Amniotic stem cell (primary cell): ENCODE results near the gene GRN.
A peak's percentile ranks its signal among the peaks of the same experiment; 100 is the strongest.
"Not testable (repeated sequence)": the region's sequence is repeated elsewhere in the genome, so short reads cannot be mapped to it uniquely, and the experiment has no call there.

Experiments
- DNase-seq: peaks from one replicate; lab custom pipeline; 2025; lab: John Stamatoyannopoulos, UW

GRN gene

DNA sequence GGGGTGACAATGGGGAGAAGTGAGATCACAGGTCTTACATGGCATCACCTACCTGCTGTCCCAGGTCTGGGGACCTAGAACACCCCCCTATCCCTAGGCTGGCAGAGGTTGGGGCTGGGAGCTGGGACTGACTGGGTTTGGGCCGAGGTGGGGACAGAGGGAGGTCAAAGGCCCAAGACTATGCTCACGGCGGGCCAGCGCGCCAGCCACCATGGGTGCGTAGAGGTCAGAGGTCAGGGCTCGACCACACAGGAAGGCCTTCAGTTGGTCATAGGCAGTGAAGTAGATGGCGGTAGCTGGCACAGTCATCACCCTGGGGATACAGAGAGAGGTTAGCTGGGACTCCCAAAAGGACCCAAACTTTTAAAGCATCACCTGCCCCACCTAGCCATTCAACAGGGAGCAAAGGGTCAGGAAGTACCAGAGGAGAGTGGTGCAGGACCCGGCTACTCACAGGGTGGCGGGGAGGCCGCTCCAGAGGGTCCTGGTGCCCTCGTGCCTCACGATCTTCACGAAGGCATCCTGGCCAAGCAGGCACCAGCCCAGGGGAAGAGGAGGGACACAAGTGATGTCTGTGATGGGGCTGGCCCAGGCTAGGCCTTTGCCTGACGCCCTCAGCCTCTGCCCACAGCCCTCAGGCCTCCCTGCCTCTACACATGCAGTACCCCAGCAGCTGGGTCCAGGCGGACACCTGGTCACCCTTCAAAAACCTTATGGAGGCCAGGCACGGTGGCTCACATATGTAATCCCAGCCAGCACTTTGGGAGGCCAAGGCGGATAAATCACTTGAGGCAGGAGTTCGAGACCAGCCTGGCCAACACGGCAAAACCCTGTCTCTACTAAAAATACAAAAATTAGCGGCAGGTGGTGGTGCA is 23.6 kb upstream of the GRN start:
- DNase-seq, result no peak

DNA sequence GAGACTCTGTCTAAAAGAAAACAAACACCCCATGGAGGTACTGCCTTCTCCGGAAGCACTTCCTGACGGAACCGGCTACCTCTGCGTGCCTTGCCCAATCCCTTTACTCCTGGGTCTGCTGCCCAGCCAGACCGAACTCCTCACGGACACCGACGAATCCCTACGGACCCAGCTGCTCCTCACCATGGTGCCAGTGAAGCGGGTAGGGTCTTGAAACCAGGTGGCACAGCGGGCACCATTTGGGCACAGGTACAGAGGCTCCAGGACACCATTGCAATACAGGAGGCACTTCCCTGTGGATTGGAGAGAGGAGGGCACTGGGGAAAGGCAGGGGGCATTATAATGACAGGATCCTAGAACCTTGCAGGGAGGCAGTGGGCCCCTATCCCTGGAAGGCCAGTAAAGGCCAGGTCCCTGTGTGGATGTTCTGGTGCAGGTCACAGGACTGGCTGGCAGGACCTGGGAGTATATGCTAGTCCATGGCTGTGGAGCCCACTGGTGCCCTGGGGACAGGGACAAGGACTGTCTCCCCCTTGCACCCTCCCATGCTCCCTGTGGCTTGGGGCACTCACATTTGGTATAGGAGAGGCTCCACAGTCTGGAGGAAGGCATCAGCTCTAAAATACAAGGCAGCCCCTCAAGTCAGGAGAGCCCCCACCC is 22.7 kb upstream of the GRN start:
- DNase-seq, result no peak

DNA sequence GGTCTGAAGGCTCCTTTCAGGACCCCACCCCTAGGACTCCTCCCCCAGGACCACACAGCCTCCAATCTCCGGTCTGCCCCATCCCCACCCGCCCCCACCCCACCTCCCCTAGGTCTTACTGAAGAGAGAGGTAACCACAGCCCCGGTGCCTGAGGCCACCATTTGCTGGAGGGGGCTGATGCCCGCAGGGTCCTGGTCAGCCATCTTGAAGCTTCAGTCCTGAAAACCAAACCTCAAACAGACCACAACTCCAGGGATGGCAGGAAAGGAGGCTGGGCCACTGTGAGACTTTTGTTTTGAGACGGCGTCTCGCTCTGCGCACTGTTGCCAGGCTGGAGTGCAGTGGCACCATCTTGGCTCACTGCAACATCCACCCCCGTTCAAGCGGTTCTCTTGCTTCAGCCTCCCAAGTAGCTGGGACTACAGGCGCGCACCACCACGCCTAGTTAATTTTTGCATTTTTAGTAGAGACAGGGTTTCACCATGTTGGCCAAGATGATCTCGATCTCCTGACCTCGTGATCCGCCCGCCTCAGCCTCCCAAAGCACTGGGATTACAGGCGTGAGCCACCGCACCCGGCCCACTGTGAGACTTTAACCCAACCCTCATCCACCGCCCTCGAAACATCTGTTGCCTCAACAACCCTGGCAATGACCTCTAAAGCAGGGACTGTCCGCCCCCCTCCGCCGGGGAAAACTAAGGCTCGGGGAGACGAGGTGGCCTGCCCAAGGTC is 21.6 kb upstream of the GRN start:
- DNase-seq, result no peak

DNA sequence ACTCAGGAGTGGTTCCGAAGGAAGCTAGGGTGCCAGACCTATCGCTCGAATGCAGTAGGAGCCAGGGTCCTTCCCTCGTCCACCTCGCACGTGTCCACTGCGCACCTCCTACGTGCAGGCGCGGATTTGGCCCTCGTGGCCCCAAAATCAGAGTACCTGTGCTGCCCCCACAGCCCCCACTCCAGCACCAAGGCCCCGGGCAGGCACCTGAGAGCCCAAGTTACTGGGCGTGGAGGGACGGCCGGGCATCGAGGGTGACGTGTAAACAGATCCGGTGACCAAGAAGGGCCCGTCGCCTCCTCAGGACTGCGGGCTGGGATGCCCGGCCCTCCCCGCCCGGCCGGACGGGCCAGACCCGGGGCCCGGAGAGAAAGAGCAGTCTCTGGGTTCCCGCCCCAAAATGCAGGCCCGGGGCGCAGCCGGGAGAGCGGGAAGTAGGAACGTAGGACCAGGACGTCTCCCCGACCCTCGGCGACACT is 21.0 kb upstream of the GRN start:
- no peak for DNase-seq

DNA sequence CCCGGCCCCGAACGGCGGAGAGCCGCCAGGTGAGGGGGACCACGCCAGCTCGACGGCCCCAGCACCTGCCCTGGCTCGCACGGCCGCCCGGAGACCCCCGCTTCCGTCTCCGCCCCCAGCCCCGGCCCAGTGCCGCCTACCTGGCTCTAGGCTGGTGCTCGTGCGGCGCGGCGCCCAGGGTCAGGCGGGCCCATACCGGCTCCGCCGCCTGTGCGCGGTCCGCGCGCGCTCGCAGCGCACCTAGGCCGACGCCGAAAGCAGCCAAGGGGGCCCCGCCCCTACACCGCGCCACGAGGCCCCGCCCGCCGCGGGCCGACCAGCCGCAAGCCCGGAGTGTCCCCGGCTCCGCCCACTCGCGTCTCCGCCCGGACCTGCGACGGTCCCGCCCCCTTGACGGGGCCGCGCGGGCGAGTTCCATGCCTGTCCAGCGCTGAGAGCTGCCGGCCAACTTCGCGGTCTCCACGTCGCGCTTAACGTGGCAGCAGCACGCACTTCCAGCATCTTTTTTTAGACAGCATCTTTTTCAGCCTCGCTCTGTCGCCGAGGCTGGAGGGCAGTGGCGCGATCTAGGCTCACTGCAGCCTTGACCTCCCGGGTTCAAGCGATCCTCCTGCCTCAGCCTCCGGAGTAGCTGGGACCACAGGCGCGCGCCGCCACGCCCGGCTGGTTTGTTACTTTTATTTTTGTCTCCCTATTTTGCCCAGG is 20.4 kb upstream of the GRN start, which contains the start of gene SLC25A39:
Gene SLC25A39 (minus strand): TSS at position 253 of the 705 bp plus-strand sequence. CDS start 1,261 bp downstream, outside the sequence.
- DNase-seq, result peak; percentile 87

DNA sequence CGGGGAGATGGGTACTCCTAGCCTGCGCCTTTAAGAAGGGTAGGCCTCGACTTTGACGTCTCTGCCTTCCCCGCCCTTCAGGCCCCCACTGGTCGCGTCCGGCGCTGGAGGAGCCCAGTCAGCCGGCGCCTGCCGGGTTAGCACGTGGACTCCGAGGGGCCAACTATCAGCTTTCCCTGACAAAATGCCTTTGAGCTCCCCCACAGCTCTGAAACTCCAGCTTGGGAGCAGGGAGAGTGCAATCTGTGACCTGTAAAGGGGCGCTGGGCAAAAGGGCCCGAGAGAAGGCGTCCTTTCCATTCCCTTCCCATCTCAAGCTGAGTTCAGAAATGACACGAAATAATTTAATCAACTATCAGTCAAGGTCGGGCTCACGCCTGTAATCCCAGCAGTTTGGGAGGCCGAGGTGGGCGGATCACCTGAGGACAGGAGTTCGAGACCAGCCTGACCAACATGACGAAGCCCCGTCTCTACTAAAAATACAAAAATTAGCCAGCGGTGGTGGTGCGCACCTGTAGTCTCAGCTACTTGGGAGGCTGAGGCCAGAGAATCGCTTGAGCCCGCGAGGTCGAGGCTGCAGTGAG is 18.1 kb upstream of the GRN start:
- peak; percentile 91 for DNase-seq

DNA sequence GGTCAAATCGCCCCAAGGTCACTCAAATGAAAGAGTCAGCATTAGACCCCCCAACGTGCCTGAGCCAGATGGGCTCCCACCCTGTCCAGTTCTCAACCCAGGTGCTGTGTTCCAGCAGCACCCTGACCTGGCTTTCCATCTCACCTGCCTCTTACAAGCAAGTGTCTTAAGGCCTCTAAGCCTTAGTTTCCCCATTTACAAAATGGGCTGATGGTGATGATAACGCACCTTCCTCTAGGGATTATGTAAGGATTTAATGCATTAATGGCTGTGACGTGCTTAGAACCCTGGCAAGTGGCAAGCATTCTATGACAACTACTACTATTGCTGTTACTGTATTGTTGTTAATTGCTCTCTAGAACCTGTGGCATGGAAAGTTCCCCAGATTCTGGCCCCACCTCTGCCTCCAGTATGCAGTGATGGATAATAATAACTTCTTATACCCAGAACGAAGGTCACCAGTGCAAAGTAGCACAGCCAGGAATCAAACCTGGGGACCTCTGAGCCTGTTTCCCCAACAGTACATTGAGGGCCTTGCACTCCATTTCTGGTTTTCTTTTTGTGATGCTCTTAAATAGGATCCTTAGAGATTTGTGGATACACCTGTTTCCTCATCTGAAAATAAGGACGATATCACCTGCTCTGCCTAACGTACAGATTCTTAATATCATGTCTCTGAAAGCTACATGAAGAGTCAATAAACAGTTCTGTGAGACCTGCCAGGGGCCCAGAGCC is 17.2 kb upstream of the GRN start:
- DNase-seq, result no peak

DNA sequence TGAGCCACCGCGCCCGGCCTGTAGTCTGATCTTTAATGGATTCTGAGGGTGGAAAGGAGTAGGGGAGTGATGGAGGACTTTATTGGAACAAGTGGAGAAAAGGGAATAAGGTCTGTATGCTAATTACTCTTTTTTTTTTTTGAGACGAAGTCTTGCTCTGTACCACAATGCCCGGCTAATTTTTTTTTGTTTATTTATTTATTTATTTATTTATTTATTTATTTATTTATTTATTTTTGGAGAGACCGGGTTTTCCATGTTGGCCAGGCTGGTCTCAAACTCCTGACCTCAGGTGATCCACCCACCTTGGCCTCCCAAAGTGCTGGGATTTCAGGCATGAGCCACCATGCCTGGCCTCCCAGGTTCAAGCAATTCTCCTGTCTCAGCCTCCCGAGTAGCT is 15.6 kb upstream of the GRN start:
- not testable (repeated sequence) for DNase-seq

DNA sequence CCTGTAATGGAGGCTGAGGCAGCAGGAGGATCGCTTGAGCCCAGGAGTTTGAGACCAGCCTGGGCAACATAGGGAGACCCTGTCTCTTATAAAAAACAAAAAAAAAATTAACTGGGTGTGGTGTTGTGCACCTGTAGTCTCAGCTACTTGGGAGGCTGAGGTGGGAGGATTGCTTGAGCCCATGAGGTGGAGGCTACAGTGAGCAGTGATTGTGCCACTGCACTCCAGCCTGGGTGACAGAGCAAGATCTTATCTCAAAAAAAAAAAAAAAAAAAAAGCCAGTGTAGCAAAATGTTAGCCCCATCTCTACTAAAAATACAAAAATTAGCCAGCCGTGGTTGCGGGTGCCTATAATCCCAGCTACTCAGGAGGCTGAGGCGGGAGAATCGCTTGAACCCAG is 14.8 kb upstream of the GRN start:
- DNase-seq, result not testable (repeated sequence)

DNA sequence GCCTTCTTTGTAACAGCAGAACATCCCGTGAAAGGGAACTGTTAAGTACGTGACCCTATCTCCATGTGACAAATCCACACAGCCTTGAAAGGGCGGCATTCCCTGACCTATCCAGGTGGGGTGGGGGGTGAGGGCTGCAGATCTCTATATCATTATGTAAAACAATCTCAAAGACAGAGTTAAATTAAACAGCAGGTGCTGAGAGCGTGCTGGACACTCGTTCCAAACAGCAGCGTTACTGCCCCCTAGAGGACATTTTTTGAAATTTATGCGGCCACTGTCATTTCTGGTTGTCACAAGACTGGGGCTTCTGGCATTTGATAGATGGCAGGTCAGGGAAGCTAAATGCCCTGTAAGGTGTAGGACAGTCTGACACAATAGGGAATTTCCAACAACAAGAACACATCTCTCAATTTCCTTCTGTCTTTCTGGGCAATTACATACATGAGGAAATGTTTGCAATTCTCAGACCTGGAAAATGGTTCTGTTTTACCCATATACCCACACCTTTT is 13.8 kb upstream of the GRN start:
- DNase-seq, result peak; percentile 38

DNA sequence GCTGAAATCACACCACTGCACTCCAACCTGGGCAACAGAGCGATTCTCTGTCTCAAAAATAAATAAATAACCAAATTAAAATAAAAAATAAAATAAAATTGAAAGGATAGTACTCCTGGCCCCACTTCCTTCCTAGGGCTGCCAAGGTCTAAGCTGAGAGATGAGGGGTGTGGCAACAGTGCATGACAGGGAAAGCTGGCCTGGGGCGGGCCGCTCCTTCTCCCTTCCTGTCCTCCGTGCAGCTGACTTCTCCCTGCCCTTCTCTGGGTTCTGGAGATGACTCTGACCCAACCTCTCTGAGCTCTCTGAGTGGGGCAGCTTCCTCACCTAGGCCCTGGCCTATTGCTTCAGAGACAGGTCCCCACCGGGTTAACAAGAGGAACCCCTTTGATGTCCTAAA is 11.7 kb upstream of the GRN start:
- DNase-seq, result no peak

DNA sequence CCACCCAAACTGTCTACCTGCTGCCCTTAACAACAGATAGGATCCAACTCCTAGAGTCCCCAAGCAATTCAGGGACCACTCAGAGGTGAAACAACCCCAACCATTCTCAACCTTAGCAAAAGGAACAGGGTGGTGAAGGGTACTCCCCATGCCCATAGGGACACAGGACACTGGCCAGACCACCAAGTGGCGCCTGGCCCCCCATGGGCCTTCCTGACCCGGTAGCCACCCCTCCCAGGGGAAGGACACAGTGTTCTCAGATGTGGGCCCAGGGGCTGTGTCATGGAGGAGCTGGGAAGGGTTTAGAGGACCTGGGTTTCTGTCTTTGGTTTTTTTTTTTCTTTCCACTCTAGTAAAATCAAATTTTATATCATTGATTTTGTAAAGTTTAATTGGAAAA is 10.8 kb upstream of the GRN start:
- no peak for DNase-seq

DNA sequence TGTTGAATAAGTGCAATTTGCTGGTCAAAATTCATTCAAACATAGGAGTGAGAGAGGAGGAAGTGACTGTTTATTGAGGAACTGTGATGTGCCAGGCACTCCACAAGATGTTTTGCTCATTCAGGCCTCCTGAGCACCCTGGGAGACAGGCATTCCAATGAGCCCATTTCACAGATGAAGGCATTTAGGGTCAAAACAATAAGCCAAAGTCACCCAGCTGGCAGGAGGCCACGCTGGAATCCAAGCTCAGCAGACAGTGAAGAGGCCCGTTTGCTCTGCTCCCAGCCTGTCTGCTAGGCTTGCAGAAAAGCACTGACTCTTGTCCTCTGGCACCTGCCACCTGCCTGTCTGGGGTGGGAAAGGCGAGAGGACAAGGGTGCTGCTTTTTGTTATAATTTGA is 10.4 kb upstream of the GRN start:
- DNase-seq, result no peak

DNA sequence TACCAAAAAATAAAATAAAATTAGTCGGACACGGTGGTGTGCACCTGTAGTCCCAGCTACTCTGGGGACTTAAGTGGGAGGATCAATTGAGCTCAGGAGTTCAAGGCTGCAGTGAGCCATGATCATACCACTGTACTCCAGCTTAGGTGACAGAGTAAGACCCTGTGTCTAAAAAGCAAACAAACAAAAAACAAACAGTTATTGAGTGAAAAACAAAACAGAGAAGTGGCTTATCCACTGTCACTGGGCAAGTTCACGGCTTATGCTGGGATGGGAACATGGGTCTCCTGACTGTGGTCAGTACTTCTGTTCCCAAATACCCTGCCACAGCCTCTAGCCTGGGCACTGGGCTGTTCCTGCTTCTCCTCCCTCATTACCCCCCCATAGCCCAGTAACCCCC is 9.5 kb upstream of the GRN start:
- DNase-seq, result no peak

DNA sequence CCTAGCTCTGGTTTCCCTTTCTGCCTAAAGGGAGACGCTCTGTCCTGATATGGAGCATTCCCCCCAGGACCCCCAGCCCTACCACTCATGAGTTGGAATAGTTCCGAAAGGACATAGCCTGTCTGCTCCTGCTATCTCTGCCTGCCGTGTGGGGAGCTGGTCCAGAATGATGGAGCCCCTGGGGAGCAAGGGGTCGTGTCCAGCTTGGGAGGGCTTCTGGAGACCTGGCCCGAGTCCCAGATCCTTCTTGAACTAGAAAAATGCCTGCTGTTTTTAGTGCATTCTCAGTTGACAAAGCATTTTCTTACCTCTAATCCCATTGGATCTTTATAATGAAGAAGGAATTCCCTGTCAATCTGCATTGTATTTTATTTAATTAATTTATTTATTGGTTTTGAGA is 9.1 kb upstream of the GRN start:
- no peak for DNase-seq

DNA sequence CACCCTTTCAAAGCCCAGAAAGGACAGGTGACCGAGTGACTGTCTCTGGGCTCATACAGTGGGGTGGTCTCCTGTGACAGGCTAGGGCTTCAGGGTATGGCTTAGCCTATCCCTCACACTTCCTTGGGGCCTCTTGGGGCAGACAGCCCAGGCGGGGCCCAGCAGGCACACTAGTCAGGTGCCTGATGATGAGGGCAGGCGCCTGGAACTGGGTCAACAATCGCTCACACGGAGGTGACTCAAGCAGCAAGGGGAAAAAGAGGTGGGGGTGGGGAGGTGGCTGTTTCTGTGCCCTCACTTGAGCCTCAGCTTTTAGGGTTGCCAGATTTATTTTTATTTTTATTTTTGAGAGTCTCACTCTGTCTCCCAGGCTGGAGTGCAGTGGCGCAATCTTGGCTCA is 6.4 kb upstream of the GRN start:
- DNase-seq, result no peak

DNA sequence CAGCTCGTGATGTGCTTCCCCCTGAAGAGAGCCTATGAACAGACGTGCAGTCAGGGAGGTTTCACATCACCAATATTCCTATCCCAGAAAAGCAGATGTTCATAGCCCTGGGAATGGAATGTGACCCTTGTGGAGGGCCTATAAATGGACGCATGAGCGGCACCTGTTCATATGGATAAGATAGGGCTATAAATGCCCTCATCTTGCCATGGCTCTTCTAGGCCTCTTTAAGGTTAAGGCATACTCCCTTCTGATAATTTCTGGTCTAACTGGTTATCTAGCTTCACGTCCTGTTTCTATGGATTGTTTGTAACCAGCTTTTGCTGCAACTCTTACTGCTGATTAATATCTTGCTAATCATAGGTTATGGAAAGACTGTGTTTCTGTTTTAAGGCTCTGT is 4.5 kb upstream of the GRN start:
- DNase-seq, result not testable (repeated sequence)

DNA sequence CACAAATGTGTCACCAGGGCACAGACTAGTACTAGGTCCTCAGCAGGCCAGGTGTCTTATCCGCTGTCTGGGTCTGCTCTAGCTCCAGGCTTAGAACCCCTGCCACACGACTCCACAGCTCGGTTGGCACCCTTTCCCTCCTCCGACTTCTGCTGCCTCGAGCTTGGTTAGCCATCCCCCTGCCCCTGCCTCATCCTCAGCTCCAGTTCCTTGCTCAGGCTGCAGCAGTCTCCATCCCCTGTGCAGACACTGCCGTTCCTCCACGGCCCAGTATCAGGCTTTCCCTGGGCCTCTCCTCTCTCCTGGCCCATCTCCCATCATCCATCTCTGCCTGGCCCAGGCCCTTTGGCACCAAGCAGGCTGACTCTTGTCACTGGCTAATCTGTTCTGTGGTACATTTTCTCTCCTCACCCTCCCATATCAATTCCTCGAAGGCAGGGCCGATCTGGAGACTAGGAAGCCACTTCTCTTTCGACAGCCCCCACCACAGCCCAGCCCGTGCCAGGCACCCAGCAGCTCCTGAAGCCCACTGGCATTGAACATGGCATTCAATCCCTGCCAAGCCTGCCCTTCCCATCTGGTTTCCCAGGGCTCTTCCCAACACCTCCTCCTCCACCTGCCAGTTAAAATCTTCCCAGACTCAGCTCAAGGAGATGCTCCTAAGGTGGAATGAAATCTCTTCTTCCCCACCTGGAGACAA is 1.4 kb upstream of the GRN start:
- no peak for DNase-seq

DNA sequence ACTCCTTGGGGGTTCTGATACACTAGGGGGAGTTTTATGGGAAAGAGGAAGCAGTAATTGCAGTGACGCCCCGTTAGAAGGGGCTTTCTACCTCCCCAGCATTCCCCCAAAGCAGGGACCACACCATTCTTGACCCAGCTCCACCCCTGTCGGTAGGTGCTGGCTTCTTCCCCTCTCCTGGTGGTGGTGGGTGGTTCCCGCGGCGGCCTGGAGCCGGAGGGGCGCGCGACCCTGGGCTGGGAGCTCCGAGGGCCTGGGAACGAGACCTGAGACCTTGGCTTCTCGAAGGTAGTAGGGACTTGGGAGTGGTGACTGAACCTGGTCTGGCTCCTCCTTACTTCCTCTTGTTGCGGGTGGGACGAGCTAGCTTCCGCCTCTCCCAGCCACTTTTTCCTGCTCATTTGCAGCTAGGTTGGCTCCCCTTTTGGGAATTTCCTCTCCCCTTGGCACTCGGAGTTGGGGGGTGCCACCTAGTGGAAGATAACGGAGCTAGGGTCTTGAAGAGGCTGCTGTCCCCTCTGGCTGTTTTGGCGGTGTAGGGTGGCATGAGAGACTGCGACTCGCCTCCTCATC is 438 bp downstream of the GRN start:
- DNase-seq, result no peak
